Prostate gland (tissue), 2 donors: Measurements from ENCODE around the gene CDCA3. TPM values are rescaled to one million over a fixed set of nuclear protein-coding genes. Genes with fewer than 3 reads are reported as not detected.

Experiments
- DNase-seq: peaks from one replicate; pipeline ENCODE4 v3.0.0-alpha.2; 2019; ENCODE audit warnings: low spot score
- H3K27ac ChIP-seq, 2 donors: fragments of 200-600 bp; sonication (generic); 2 replicates each; pipeline ENCODE4 v1.5.1; 2017 to 2019
- H3K27me3 ChIP-seq: fragments of 200-600 bp; sonication (generic); replicated peaks from 2 replicates; pipeline ENCODE4 v1.5.1; 2019; ENCODE audit not compliant: insufficient read depth
- H3K36me3 ChIP-seq, 2 donors: fragments of 200-600 bp; sonication (generic); 1 replicate in 1 of 2; 2 replicates in 1 of 2; pipeline versions ENCODE4 v1.5.1 to v1.8.1; 2017 to 2019
- H3K4me1 ChIP-seq: fragments of 200-600 bp; sonication (generic); replicated peaks from 2 replicates; pipeline ENCODE4 v1.5.1; 2019
- H3K4me3 ChIP-seq, 2 donors: fragments of 200-600 bp; sonication (generic); 2 replicates each; pipeline ENCODE4 v1.5.1; 2017 to 2019
- H3K9me3 ChIP-seq: fragments of 200-600 bp; sonication (generic); 2 replicates; pipeline ENCODE4 v1.5.1; 2017
- POLR2A ChIP-seq: fragments of 450-650 bp; IDR thresholded peaks from one replicate; pipeline ENCODE4 v1.6.1; 2016; ENCODE audit warnings: antibody characterized with exemption, mild to moderate bottlenecking
- POLR2AphosphoS5 ChIP-seq: sonication (generic); formaldehyde crosslinking; IDR thresholded peaks from one replicate; pipeline ENCODE4 v1.6.1; 2017; ENCODE audit warnings: antibody characterized with exemption
- WGBS: methylation state at CpG from one replicate; pipeline ENCODE4 v1.1.5; 2018; 5-methylcytosine and 5-hydroxymethylcytosine counted together
- intact Hi-C: fragments of 100-400 bp; cut with DNase I; formaldehyde crosslinking; loops from one replicate; pipeline ENCODE4 v1.14.2; 2022
- total RNA-seq, 2 donors: library from RNA; depleted of rRNA; stranded (reverse); fragments of >200 nt; gene quantifications; one replicate each; pipeline ENCODE4 v1.1.0, GENCODE V29; 2016
- TF ChIP-seq, protein P1 (sequence below), 4 experiments: fragments of 200-600 bp in 2 of 4; fragments of 450-650 bp in 2 of 4; sonication (generic) in 2 of 4; IDR thresholded peaks; 1 replicate in 3 of 4; 2 replicates in 1 of 4; pipeline ENCODE4 v1.5.1; 2016 to 2019; ENCODE audit warnings: antibody characterized with exemption in 4 of 4, mild to moderate bottlenecking in 2 of 4, moderate library complexity in 2 of 4

The CDCA3 gene
- total RNA-seq, 2 donors from 2014 or later = 1.7 to 16.2 TPM

DNA sequence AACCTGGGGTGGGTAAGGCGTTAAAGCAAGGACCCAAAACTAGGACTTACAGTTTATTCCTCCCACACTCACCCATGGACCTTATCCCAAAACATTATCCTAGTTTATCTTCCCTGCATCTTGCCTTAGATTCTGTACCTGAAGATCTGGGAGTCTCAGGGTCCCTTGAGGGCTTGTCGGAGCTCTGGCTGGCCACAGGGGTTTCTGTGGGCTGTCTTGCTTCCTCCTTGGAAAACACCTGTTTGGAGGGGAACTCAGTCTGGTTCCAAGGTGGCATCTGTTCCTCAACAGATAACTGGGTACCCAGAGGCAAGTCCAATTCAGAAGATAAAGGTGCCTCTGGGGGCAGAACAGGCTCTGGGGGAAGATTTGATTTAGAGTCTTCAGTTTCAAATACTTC is 1.7 kb downstream of the CDCA3 start:
- whole genome bisulfite sequencing = 85% methylated on average over 2 of the region's 2 CpGs
- Histone ChIP-seq H3K4me1 (peaks cover 12% of the 10 kb centered on the region), H3K4me3 (no peak overlapping the region), H3K27ac (no peak overlapping the region), H3K27me3 (no peaks in the 10 kb centered on the region), H3K36me3 (no peaks in the 10 kb centered on the region), H3K9me3 (no peaks in the 10 kb centered on the region)
- TF ChIP-seq POLR2A = no peak
- TF ChIP-seq POLR2AphosphoS5 = no peak
- TF ChIP-seq, protein P1, sequence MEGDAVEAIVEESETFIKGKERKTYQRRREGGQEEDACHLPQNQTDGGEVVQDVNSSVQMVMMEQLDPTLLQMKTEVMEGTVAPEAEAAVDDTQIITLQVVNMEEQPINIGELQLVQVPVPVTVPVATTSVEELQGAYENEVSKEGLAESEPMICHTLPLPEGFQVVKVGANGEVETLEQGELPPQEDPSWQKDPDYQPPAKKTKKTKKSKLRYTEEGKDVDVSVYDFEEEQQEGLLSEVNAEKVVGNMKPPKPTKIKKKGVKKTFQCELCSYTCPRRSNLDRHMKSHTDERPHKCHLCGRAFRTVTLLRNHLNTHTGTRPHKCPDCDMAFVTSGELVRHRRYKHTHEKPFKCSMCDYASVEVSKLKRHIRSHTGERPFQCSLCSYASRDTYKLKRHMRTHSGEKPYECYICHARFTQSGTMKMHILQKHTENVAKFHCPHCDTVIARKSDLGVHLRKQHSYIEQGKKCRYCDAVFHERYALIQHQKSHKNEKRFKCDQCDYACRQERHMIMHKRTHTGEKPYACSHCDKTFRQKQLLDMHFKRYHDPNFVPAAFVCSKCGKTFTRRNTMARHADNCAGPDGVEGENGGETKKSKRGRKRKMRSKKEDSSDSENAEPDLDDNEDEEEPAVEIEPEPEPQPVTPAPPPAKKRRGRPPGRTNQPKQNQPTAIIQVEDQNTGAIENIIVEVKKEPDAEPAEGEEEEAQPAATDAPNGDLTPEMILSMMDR (IDR thresholded peaks at IDR 0.05) = no peak
- DNase-seq = no peak
- intact Hi-C loops = no loop called here

DNA sequence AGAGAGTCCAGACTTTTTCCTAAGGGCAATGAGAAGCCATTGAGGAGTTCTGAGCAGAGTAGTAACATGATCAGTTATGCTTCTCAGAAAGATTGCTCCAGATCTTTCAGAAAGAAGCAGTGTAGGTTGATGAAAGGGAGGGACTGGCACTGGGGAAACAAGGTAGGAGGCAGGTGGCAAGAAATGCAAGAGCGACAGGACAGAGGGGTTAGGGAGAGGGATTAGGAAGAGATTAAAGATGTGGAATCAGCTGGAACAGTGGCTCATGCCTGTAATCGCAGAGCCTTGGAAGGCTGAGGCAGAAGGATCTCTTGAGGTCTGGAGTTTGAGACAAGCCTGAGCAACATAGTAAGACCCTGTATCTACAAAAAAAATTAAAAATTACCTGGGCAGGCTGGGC is 3.4 kb downstream of the CDCA3 start:
- Histone ChIP-seq H3K36me3 (no peaks in the 10 kb centered on the region), H3K27ac (no peak overlapping the region), H3K9me3 (no peaks in the 10 kb centered on the region), H3K4me3 (no peak overlapping the region), H3K27me3 (no peaks in the 10 kb centered on the region), H3K4me1 (no peaks in the 10 kb centered on the region)
- intact Hi-C loops = no loop called here
- DNase-seq = no peak
- TF ChIP-seq POLR2AphosphoS5 (no peak), POLR2A (no peak)
- TF ChIP-seq, protein P1 (IDR thresholded peaks at IDR 0.05) = no peak
- 85% methylated on average over 2 of the region's 2 CpGs for WGBS

DNA sequence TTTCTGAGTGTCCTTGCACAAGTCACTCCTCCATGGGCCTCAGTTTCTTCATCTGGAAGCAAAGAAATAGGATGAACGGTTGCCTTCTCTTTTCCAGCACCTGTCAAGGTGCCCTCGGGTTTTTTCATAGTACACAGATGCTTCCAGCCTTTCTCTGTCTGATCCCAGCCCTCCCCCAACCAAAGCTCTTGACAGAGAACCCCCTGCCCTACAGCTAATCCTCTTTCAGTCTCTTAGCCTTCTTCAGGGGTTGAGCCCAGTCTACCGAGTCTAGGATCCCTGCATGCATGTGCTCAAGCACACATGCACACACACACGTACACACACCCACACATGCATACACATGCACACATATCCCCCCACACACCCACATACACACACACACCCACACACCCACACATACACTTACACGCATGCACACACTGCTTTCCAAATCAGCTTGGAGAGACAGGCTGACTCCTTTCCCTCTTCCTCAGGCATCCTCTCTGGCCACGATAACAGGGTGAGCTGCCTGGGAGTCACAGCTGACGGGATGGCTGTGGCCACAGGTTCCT is 4.7 kb downstream of the CDCA3 start:
- WGBS = 89% methylated on average over 7 of the region's 7 CpGs
- TF ChIP-seq POLR2A (no peak), POLR2AphosphoS5 (no peak)
- TF ChIP-seq, protein P1 (IDR thresholded peaks at IDR 0.05) = no peak
- no peaks in the 10 kb centered on the region for H3K36me3 ChIP-seq

DNA sequence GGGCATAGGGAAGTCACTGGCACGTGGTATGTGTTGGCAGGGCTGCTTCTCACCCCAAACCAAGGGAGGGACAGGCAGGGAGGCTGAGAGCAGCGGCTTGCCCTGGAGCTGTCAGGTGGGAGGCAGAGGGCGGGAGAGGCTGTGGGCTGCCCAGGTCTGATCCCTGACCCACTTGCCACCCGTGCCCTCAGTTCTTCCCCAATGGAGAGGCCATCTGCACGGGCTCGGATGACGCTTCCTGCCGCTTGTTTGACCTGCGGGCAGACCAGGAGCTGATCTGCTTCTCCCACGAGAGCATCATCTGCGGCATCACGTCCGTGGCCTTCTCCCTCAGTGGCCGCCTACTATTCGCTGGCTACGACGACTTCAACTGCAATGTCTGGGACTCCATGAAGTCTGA is 5.7 kb downstream of the CDCA3 start:
- WGBS = 88% methylated on average over 17 of the region's 17 CpGs
- Histone ChIP-seq H3K27me3 (no peaks in the 10 kb centered on the region), H3K4me3 (no peak overlapping the region), H3K4me1 (no peaks in the 10 kb centered on the region), H3K36me3 (no peaks in the 10 kb centered on the region), H3K27ac (no peak overlapping the region), H3K9me3 (no peaks in the 10 kb centered on the region)
- intact Hi-C loops = no loop called here
- no peak for TF ChIP-seq POLR2A
- TF ChIP-seq POLR2AphosphoS5 = no peak
- TF ChIP-seq, protein P1 (IDR thresholded peaks at IDR 0.05) = no peak
- no peak for DNase-seq

More for the DNA sequence above, 4.7 kb downstream of the CDCA3 start:
- intact Hi-C loops = no loop called here
- no peak for DNase-seq
- Histone ChIP-seq H3K9me3 (no peaks in the 10 kb centered on the region), H3K4me3 (no peak overlapping the region), H3K27ac (no peak overlapping the region), H3K4me1 (no peaks in the 10 kb centered on the region), H3K27me3 (no peaks in the 10 kb centered on the region)

DNA sequence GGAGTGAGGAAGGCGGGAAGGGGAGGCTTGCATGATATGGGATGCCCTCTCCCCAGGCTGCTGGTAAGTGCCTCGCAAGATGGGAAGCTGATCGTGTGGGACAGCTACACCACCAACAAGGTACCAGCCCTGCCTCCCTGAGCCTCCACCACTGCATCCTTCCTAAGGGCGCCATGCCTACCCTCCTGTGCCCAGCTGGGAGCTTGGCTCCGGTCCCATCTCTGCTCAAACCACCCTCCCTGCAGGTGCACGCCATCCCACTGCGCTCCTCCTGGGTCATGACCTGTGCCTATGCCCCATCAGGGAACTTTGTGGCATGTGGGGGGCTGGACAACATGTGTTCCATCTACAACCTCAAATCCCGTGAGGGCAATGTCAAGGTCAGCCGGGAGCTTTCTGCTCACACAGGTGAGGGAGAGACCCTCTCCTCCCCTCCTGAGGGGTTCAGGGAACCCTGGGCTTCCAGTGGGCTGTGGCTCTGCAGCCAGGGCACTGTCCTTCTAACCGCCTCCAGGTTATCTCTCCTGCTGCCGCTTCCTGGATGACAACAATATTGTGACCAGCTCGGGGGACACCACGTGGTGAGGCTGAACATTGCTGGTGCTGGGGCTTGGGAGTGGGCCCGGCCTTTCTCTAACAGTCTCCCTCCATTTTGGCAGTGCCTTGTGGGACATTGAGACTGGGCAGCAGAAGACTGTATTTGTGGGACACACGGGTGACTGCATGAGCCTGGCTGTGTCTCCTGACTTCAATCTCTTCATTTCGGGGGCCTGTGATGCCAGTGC is 7.8 kb downstream of the CDCA3 start:
- Histone ChIP-seq H3K4me1 (no peaks in the 10 kb centered on the region), H3K27me3 (no peaks in the 10 kb centered on the region), H3K36me3 (no peaks in the 10 kb centered on the region), H3K27ac (no peak overlapping the region), H3K9me3 (no peaks in the 10 kb centered on the region), H3K4me3 (no peak overlapping the region)
- WGBS = 86% methylated on average over 15 of the region's 16 CpGs
- intact Hi-C loops = no loop called here
- no peak for DNase-seq
- TF ChIP-seq, protein P1 (IDR thresholded peaks at IDR 0.05) = no peak
- no peak for TF ChIP-seq POLR2AphosphoS5
- no peak for TF ChIP-seq POLR2A
